GM18868 (cell line): ENCODE data around the gene ABCC1.
"Not testable (repeated sequence)": the region's sequence is repeated elsewhere in the genome, so short reads cannot be mapped to it uniquely, and the experiment has no call there.

ENCODE experiments used
- ATAC-seq: cut with Tn5 transposase; IDR thresholded peaks from one replicate; pipeline ENCODE4 v1.9.1; 2021; ENCODE audit warnings: mild to moderate bottlenecking, moderate library complexity; ENCODE audit not compliant: unreplicated experiment

Gene ABCC1

GRCh38 chr16:15966836-15967546 is 17.6 kb downstream of the ABCC1 start:
- ATAC-seq, result no peak

GRCh38 chr16:15967655-15968315 is 18.4 kb downstream of the ABCC1 start:
- no peak for ATAC-seq

- no peak for ATAC-seq
These were observed 20.8 kb downstream of the ABCC1 start for GRCh38 chr16:15970202-15970601.

GRCh38 chr16:15970743-15971439 is 21.5 kb downstream of the ABCC1 start:
- no peak for ATAC-seq

- ATAC-seq, result no peak
These were observed 22.0 kb downstream of the ABCC1 start for GRCh38 chr16:15971440-15971815.

GRCh38 chr16:15972046-15972868 is 22.8 kb downstream of the ABCC1 start:
- no peak for ATAC-seq

- ATAC-seq, result no peak
These were observed 24.0 kb downstream of the ABCC1 start for GRCh38 chr16:15973421-15973820.

- no peak for ATAC-seq
These were observed 24.6 kb downstream of the ABCC1 start for GRCh38 chr16:15974057-15974456.

GRCh38 chr16:15975172-15975571 is 25.8 kb downstream of the ABCC1 start:
- ATAC-seq, result no peak

- ATAC-seq, result no peak
These were observed 26.9 kb downstream of the ABCC1 start for GRCh38 chr16:15976225-15976812.

- no peak for ATAC-seq
These were observed 27.7 kb downstream of the ABCC1 start for GRCh38 chr16:15976929-15977637.

GRCh38 chr16:15979801-15980200 is 30.4 kb downstream of the ABCC1 start:
- no peak for ATAC-seq

GRCh38 chr16:15980329-15980728 is 30.9 kb downstream of the ABCC1 start:
- no peak for ATAC-seq

GRCh38 chr16:15981382-15981781 is 32.0 kb downstream of the ABCC1 start:
- ATAC-seq, result no peak

- ATAC-seq, result not testable (repeated sequence)
These were observed 32.9 kb downstream of the ABCC1 start for GRCh38 chr16:15982194-15982915.

GRCh38 chr16:15983898-15984297 is 34.5 kb downstream of the ABCC1 start:
- ATAC-seq, result no peak

- ATAC-seq, result no peak
These were observed 35.7 kb downstream of the ABCC1 start for GRCh38 chr16:15985144-15985543.

- ATAC-seq, result no peak
These were observed 36.8 kb downstream of the ABCC1 start for GRCh38 chr16:15986261-15986660.

- ATAC-seq, result no peak
These were observed 39.0 kb downstream of the ABCC1 start for GRCh38 chr16:15988268-15989013.
